WERI-Rb-1 (cell line): Measurements from ENCODE around the gene MYNN.

ENCODE experiments used
- DNase-seq: peaks from one replicate; pipeline ENCODE4 v3.0.0-alpha.2; 2020
- H3K27ac ChIP-seq: fragments of 250-450 bp; sonication (Bioruptor Pico); 2 replicates; pipeline ENCODE4 v1.5.1; 2020; ENCODE audit warnings: mild to moderate bottlenecking, moderate library complexity
- H3K27me3 ChIP-seq: fragments of 250-450 bp; sonication (Bioruptor Pico); 2 replicates; pipeline ENCODE4 v1.5.1; 2021; ENCODE audit warnings: mild to moderate bottlenecking, low read depth, moderate library complexity; ENCODE audit not compliant: insufficient read depth, severe bottlenecking
- H3K36me3 ChIP-seq: fragments of 250-450 bp; sonication (Bioruptor Pico); 2 replicates; pipeline ENCODE4 v1.5.1; 2020; ENCODE audit warnings: mild to moderate bottlenecking, moderate library complexity
- H3K4me3 ChIP-seq: 2 replicates; pipeline ENCODE4 v1.5.1; 2011; ENCODE audit warnings: low read depth, mild to moderate bottlenecking, control low read depth, low read length
- H3K9me3 ChIP-seq: fragments of 250-450 bp; sonication (Bioruptor Pico); 2 replicates; pipeline ENCODE4 v1.5.1; 2021; ENCODE audit warnings: mild to moderate bottlenecking, moderate library complexity; ENCODE audit not compliant: severe bottlenecking
- TF ChIP-seq, protein P1 (sequence below): IDR thresholded peaks from 2 replicates; pipeline ENCODE4 v1.5.1; 2011; ENCODE audit warnings: low read depth, mild to moderate bottlenecking, control low read depth, inconsistent platforms, low read length

MYNN gene

DNA sequence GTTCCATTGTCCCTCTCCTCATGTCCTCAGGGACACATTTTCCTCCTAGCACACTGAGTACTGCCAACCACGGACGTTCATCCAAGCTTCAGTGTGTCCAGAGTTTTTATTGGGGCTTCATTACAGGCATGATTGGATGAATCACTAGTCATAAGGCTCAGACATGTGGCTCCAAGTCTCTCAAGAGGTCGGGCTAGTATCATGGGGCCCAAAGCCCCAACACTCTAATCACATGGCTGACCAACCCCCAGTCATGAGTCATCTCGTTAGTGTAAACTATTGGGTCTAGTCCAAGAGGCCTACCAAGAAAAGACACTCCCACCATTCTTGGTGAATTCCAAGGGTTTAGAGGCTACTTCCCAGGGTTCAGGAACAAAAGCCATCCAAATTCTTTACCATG is 12.7 kb upstream of the MYNN start:
- no peak overlapping the region for H3K4me3 ChIP-seq
- no peak overlapping the region for H3K27ac ChIP-seq
- H3K9me3 ChIP-seq = peaks cover 3% of the 10 kb centered on the region
- H3K36me3 ChIP-seq = peaks cover 5% of the 10 kb centered on the region
- DNase-seq = no peak
- no peaks in the 10 kb centered on the region for H3K27me3 ChIP-seq
- TF ChIP-seq, protein P1, sequence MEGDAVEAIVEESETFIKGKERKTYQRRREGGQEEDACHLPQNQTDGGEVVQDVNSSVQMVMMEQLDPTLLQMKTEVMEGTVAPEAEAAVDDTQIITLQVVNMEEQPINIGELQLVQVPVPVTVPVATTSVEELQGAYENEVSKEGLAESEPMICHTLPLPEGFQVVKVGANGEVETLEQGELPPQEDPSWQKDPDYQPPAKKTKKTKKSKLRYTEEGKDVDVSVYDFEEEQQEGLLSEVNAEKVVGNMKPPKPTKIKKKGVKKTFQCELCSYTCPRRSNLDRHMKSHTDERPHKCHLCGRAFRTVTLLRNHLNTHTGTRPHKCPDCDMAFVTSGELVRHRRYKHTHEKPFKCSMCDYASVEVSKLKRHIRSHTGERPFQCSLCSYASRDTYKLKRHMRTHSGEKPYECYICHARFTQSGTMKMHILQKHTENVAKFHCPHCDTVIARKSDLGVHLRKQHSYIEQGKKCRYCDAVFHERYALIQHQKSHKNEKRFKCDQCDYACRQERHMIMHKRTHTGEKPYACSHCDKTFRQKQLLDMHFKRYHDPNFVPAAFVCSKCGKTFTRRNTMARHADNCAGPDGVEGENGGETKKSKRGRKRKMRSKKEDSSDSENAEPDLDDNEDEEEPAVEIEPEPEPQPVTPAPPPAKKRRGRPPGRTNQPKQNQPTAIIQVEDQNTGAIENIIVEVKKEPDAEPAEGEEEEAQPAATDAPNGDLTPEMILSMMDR = no peak

DNA sequence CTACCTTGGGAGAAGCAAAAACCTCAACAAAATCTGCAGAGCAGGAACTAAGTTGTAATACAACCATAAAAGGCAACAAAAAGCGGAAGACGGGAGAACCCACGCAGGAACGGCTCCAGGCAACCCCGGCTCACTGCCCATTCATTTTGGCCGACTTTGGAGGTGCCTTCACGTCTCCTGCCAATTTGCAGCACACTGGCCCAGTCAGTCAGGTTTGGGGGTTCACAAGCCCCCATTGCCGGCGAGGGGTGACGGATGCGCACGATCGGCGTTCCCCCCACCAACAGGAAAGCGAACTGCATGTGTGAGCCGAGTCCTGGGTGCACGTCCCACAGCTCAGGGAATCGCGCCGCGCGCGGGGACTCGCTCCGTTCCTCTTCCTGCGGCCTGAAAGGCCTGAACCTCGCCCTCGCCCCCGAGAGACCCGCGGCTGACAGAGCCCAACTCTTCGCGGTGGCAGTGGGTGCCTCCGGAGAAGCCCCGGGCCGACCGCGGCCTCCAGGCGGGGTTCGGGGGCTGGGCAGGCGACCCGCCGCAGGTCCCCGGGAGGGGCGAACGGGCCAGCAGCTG is 8.8 kb upstream of the MYNN start:
- DNase-seq = peak; percentile 42
- H3K9me3 ChIP-seq = peaks cover 3% of the 10 kb centered on the region

DNA sequence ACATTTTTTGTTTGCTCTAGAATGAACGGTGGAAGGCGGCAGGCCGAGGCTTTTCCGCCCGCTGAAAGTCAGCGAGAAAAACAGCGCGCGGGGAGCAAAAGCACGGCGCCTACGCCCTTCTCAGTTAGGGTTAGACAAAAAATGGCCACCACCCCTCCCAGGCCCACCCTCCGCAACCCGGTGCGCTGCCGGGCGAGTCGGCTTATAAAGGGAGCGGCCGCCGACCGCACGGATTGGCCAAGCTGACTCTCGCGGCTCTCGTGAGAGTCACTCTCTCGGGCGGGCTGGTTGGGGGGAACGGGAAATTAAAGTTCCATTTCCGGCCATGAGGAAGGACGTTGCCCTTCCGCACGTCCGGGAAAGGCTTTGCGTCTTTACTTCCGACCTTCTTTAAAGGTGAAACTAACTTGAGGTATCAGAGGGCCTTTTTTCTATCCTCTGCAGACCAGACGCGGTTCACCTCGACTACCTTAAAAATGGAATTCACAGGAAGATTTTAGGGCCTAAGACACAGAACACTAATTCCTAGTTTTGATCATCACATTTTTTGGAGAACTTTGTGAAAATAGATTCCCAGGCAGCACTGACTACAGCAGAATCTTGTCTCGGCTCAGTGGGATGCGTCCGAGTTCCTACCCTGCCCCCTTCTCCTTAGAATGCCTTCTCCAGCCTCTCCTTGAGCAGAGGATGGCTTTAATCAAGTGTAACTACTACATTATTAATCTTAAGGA is 8.1 kb upstream of the MYNN start, which contains the start of gene TERC:
TERC (minus strand) TSS at position 179 of the 731 bp plus-strand sequence.
- Histone ChIP-seq H3K4me3 (peak within 1 kb of the TSS; percentile 85), H3K36me3 (peaks cover 5% of the 10 kb centered on the region), H3K27ac (peak within 1 kb of the TSS; percentile 95), H3K9me3 (peaks cover 6% of the 10 kb centered on the region), H3K27me3 (no peaks in the 10 kb centered on the region)
- peak; percentile 95 for DNase-seq
- TF ChIP-seq, protein P1 = no peak

More for the DNA sequence above, 8.8 kb upstream of the MYNN start:
- Histone ChIP-seq H3K27ac (peak overlapping the region; percentile 95), H3K4me3 (peak overlapping the region; percentile 85), H3K27me3 (no peaks in the 10 kb centered on the region), H3K36me3 (peaks cover 5% of the 10 kb centered on the region)
- TF ChIP-seq, protein P1 = no peak

DNA sequence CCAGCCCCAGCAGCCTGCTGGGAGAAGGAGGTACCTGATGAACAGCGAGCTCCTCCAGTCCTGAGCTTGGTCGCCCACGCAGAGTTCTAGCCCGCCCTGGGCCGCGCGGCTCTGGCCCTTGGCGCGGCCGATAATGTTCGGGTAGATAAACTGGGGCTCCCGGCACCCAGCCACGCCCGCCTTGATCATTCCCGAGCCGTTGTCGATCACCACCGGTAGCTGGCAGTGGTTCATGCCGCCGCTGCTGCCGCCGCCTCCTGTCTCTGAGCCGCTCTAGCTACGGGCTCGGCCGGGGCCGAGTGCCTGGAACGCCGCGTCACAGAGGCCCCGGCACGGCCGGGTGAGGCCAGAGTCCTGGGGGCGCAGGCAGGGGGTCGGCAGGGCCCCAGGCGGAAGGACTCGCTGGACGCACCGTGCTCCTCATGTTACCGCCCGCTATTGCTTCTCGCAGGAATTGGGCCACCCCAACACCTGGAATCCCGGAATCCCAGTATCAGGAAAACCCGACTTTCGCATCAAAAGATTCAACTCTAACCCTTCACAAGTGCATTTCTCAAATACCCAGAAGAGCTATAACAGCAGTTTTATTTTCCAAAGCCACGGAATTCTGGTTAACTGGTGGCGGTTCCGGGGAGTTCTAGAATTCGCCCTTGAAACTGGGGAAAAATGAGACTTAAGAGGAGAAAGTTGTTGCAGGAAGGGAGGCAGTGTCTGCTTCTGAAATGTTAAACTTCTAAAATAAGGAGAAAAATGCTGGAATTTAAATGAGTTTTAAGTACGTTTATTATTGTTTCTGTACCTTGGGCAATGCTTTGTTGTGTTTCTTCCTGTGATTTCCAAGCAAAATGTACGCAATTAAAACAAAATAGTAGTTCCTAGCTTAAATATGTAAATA is 3.7 kb upstream of the MYNN start, which contains the start of gene ACTRT3:
ACTRT3 (minus strand) TSS at position 275 of the 895 bp plus-strand sequence; CDS start at position 234, 41 bp downstream.
- Histone ChIP-seq H3K27me3 (no peaks in the 10 kb centered on the region), H3K36me3 (peaks cover 11% of the 10 kb centered on the region), H3K4me3 (no peak within 1 kb of the TSS), H3K9me3 (peaks cover 3% of the 10 kb centered on the region), H3K27ac (no peak within 1 kb of the TSS)
- DNase-seq = no peak
- TF ChIP-seq, protein P1 = no peak

DNA sequence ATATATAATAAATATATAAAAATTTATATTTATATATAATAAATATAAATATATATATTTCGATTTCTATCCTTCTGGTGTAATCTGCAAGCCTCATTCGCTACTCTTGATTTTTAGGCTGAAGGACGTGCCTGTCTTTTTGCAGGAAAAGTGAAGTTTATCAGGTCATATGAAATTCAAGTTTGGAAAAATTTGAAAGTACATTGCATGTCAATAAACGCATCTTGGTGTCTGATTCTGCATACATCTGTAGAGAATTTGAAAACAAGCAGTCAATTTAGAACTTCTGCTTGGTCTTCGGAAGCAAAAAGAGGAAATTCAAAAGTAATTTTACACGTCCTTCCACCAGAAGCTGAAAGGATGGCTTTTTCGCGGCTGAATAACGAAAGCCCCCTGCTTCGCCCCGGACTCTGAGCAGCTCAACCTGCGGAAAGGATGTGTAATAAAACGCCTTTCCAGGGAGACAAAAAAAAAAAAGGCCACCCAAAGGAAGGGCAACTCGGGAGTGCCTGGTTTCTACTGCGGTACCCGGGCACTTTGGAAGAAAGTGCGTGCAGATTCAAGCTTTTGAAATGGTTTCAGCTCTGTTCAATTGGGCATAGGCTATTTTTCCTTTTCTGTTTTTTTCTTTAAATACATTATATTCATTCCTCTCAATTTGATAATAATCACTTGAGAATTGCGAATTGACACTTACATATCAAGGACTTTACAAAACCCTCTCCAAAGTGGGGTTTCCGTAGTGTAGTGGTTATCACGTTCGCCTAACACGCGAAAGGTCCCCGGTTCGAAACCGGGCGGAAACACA is 1.5 kb upstream of the MYNN start:
- TF ChIP-seq, protein P1 = no peak
- peak; percentile 61 for DNase-seq
- Histone ChIP-seq H3K27me3 (no peaks in the 10 kb centered on the region), H3K4me3 (peak overlapping the region; percentile 100), H3K27ac (peak overlapping the region; percentile 99), H3K9me3 (peaks cover 3% of the 10 kb centered on the region), H3K36me3 (peaks cover 19% of the 10 kb centered on the region)
